GM06990 (cell line): ENCODE data around the gene ITGA3.

Experiments used
- DNase-seq: peaks from one replicate; pipeline ENCODE4 v3.0.0-alpha.2; 2011; ENCODE audit not compliant: insufficient read length; ENCODE audit errors: extremely low read depth
- H3K27me3 ChIP-seq: replicated peaks from 2 replicates; pipeline ENCODE4 v1.6.0; 2011; ENCODE audit warnings: low read length; ENCODE audit not compliant: control insufficient read depth, insufficient read depth
- H3K36me3 ChIP-seq: 2 replicates; pipeline ENCODE4 v1.5.1; 2011; ENCODE audit warnings: low read length; ENCODE audit not compliant: control insufficient read depth, insufficient read depth
- H3K4me3 ChIP-seq: replicated peaks from 2 replicates; pipeline ENCODE4 v1.5.1; 2011; ENCODE audit warnings: low read depth, mild to moderate bottlenecking, control low read depth, low read length
- CTCF ChIP-seq: IDR thresholded peaks from 2 replicates; pipeline ENCODE4 v1.5.1; 2011; ENCODE audit warnings: low read length, control low read depth, mild to moderate bottlenecking, inconsistent platforms; ENCODE audit not compliant: insufficient read depth, poor library complexity, severe bottlenecking

Gene ITGA3

DNA sequence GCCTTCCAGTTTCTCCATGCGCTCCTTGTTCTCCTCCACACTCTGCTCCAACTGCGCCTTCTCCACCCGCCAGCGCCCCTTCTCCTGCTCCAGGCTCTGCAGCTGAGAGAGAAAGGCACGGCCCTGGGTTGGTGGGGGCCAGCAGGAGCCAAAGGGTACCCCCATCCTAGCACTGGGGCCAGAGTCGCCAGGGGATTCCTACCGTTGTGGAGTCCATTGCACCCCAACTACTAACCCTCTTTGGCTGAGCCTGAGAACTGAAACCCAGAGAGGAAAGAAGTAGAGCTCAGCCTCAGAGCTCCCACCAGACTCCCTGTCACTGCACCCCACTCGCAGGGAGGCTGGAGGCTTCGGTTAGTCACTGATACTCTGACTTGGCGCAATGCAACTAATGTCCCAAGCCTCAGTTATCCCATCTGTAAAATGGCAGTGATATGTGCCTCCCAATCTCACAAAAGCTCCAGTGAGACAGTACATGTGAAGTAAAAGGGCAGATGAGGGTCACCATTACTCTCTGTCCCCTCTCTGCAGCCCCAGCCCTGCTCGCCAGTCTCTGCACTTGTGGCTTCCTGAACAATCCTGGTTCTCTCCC, 80.3 kb downstream of the ITGA3 start:
- no peak for TF ChIP-seq CTCF
- DNase-seq: no peak
- H3K36me3 ChIP-seq: peaks cover 52% of the 10 kb centered on the region
- no peak overlapping the region for H3K4me3 ChIP-seq
- no peaks in the 10 kb centered on the region for H3K27me3 ChIP-seq

DNA sequence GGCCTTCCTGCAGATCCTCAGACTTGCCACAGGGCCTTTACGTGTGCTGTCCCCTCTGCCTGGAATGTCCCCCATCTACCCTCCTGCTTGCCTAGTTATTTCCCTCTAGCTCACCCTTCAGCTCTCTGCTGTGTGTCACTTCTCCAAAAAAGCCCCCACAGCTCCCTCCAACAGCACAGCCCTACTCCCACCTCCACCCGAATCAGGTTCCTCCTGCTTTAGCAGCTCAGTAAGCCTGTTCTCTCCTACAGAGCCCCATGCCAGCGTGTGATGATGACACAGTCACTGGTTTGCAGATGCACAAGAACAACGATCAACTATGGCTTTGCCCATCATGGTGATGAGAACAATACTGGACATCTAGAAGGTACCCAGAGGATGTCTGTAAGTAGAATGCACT, 81.1 kb downstream of the ITGA3 start:
- peaks cover 57% of the 10 kb centered on the region for H3K36me3 ChIP-seq

GRCh38 chr17:50139185-50139783, 83.4 kb downstream of the ITGA3 start:
- Histone ChIP-seq H3K36me3 (peaks cover 69% of the 10 kb centered on the region), H3K27me3 (no peaks in the 10 kb centered on the region), H3K4me3 (no peak overlapping the region)
- no peak for TF ChIP-seq CTCF
- no peak for DNase-seq

More for the DNA sequence above, 81.1 kb downstream of the ITGA3 start:
- TF ChIP-seq CTCF: no peak
- no peaks in the 10 kb centered on the region for H3K27me3 ChIP-seq
- DNase-seq: no peak
- no peak overlapping the region for H3K4me3 ChIP-seq
